Astrocyte of the cerebellum (primary cell): ENCODE measurements around the gene EMC6.

Source experiments
- DNase-seq: peaks from one replicate; pipeline ENCODE4 v3.0.0-alpha.2; 2011; ENCODE audit warnings: low read depth
- H3K4me3 ChIP-seq: 2 replicates; pipeline ENCODE4 v1.5.1; 2011; ENCODE audit warnings: mild to moderate bottlenecking, low read depth, low read length, moderate library complexity
- in situ Hi-C: cut with HindIII; loops from 2 replicates; pipeline ENCODE4 v1.10.0; 2017; ENCODE audit warnings: low sequenced_read_pairs
- TF ChIP-seq, protein P1 (sequence below): IDR thresholded peaks from 2 replicates; pipeline ENCODE4 v1.5.1; 2012; ENCODE audit warnings: low read length, low read depth, moderate library complexity, mild to moderate bottlenecking; ENCODE audit errors: missing control alignments

The EMC6 gene

GRCh38 chr17:3693141-3693540, 24.5 kb downstream of the EMC6 start:
- H3K4me3 ChIP-seq: no peak overlapping the region
- in situ Hi-C loops: no loop called here
- no peak for DNase-seq
- TF ChIP-seq, protein P1, sequence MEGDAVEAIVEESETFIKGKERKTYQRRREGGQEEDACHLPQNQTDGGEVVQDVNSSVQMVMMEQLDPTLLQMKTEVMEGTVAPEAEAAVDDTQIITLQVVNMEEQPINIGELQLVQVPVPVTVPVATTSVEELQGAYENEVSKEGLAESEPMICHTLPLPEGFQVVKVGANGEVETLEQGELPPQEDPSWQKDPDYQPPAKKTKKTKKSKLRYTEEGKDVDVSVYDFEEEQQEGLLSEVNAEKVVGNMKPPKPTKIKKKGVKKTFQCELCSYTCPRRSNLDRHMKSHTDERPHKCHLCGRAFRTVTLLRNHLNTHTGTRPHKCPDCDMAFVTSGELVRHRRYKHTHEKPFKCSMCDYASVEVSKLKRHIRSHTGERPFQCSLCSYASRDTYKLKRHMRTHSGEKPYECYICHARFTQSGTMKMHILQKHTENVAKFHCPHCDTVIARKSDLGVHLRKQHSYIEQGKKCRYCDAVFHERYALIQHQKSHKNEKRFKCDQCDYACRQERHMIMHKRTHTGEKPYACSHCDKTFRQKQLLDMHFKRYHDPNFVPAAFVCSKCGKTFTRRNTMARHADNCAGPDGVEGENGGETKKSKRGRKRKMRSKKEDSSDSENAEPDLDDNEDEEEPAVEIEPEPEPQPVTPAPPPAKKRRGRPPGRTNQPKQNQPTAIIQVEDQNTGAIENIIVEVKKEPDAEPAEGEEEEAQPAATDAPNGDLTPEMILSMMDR: no peak

GRCh38 chr17:3693829-3694231, 25.2 kb downstream of the EMC6 start:
- DNase-seq: no peak
- H3K4me3 ChIP-seq: no peak overlapping the region
- TF ChIP-seq, protein P1: no peak
- in situ Hi-C loops: no loop called here

DNA sequence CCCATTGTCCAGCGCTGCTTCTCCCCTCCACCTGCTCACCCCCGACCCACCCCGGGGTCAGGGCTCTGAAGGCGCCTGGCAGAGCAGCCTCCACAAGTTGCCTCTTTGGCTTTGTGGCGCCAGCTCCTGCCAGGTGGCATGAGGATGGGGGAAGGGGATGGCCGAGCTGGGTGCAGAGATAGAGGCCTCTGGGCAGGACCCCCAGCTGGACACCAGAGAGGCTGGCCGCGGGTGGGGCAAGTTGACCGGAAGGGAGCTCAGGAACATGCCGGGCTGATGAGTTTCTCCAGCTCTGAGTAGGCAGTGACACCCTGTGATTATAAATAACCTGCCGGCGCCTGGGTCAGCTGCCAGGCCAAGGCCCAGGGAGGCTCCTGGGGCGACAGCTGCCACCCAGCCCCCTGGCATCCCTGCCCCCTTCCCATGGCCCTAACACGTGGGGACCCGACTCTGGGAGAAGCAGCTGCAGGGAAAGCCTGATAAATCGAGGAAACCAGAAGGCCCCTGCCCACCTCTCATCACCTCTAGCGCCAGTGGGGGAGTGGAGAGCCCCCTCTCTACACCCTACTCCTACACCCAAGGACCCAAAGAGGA, 26.6 kb downstream of the EMC6 start:
- no peak for DNase-seq
- TF ChIP-seq, protein P1: no peak
- in situ Hi-C loops: no loop called here
- peak overlapping the region; percentile 39 for H3K4me3 ChIP-seq

DNA sequence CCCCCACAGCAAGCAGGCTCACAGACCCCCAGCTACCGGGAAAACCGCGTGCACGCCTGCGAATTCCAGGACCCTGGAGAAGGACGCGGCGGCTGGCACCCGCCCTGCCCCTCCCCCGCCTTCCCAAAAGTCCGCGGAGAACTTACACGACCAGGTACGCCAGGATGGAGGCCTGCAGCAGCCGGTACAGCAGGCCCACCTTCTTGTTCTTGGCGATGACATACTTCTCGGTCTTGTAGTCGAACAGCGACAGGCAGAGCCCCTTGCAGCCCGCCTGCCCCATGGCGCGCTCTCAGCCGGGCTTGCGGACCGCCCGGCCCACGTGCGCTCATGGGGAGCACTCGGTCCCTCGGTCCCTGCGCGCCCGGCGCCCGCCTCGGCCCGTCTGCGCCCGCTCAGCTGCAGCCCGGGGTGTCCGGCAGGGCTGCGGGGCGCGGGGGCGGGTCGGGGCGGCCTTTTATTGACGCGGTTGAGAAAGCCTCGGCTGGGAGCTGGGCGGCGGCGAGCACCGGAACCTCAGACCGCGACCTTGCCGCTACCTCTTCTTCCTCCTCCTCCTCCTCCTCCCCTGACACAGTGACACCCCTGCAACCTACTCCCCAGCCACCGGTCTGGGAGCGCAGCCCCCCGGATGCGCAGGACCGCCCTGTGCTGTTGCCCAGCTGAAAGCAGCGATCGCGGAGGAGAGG, 27.3 kb downstream of the EMC6 start, which contains the start of gene P2RX5:
P2RX5 (minus strand) TSS at position 433 of the 689 bp plus-strand sequence; CDS start at position 283, 150 bp downstream.
- TF ChIP-seq, protein P1: no peak
- in situ Hi-C loops: no loop called here
- DNase-seq: no peak
- H3K4me3 ChIP-seq: peak within 1 kb of the TSS; percentile 39

GRCh38 chr17:3697103-3697476, 28.5 kb downstream of the EMC6 start:
- TF ChIP-seq, protein P1: no peak
- no peak for DNase-seq
- in situ Hi-C loops: no loop called here
- H3K4me3 ChIP-seq: no peak overlapping the region

- no peak for DNase-seq
- TF ChIP-seq, protein P1: no peak
- no peak overlapping the region for H3K4me3 ChIP-seq
- in situ Hi-C loops: no loop called here
Measured at GRCh38 chr17:3698139-3698538, 29.5 kb downstream of the EMC6 start.
